BLaER1 treated with 17β-estradiol and CSF1 and Interleukin-3, amounts not matched to agents 10 nM and 100 nM (cell line): Measurements from ENCODE around the gene CPB1.
A peak's percentile ranks its signal among the peaks of the same experiment; 100 is the strongest.
"Not testable (repeated sequence)": the region's sequence is repeated elsewhere in the genome, so short reads cannot be mapped to it uniquely, and the experiment has no call there.

Experiments used
- H3K27ac ChIP-seq, 11 experiments: shearing (Covaris generic); formaldehyde crosslinking; 2 replicates each; pipeline ENCODE4 v1.8.1; 2022
- H3K27me3 ChIP-seq, 11 experiments: shearing (Covaris generic); formaldehyde crosslinking; 2 replicates each; pipeline ENCODE4 v1.8.1; 2022
- H3K36me3 ChIP-seq, 11 experiments: shearing (Covaris generic); formaldehyde crosslinking; 2 replicates each; pipeline ENCODE4 v1.8.1; 2022
- H3K4me1 ChIP-seq, 10 experiments: shearing (Covaris generic); formaldehyde crosslinking; 2 replicates each; pipeline ENCODE4 v1.8.1; 2022
- H3K4me2 ChIP-seq, 11 experiments: shearing (Covaris generic); formaldehyde crosslinking; 2 replicates each; pipeline ENCODE4 v1.8.1; 2022
- H3K4me3 ChIP-seq, 10 experiments: shearing (Covaris generic); formaldehyde crosslinking; 2 replicates each; pipeline ENCODE4 v1.8.1; 2022
- H3K9ac ChIP-seq, 11 experiments: shearing (Covaris generic); formaldehyde crosslinking; 2 replicates each; pipeline ENCODE4 v1.8.1; 2022
- H3K9me3 ChIP-seq, 11 experiments: shearing (Covaris generic); formaldehyde crosslinking; replicated peaks in 1 of 11; 2 replicates each; pipeline ENCODE4 v1.8.1; 2022
- H4K20me1 ChIP-seq, 11 experiments: shearing (Covaris generic); formaldehyde crosslinking; 2 replicates each; pipeline ENCODE4 v1.8.1; 2022
- Cebpa-rat ChIP-seq, 11 experiments: shearing (Covaris generic); IDR thresholded peaks; 2 replicates each; pipeline ENCODE4 v1.8.1; 2022

Gene CPB1

GRCh38 chr3:148827585-148827984, at the start of gene CPB1:
Gene CPB1, plus strand, starts transcription at chr3:148827811. Its CDS starts 13 bp downstream, at chr3:148827824.
- no peak for TF ChIP-seq Cebpa-rat (IDR thresholded peaks at IDR 0.05)
- Histone ChIP-seq H3K9me3 (no peaks in the 10 kb centered on the region), H3K27me3 (no peaks in the 10 kb centered on the region), H3K9ac (no peak within 1 kb of the TSS), H4K20me1 (no peaks in the 10 kb centered on the region), H3K4me3 (no peak within 1 kb of the TSS), H3K4me1 (no peaks in the 10 kb centered on the region), H3K27ac (no peak within 1 kb of the TSS), H3K36me3 (no peaks in the 10 kb centered on the region), H3K4me2 (no peak within 1 kb of the TSS)

DNA sequence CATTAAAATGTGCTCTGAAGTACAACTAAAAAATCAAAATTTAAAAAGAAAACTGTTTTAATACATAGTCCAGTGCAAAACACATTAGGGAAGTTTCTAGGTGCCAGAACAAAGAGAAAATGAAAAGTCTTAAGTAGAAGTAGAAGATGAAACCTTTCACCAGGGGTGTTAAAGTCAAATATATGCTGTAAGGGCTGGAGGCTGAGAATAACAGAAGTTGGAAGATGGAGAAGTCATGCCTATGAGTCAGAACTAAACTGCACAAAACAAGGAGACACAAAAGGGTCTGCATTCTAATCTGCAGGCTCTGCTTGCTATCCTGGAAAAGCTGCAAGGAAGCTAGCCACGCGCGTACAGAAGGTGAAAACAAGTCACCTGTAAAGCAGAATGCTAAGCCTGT, 48.7 kb upstream of the CPB1 start:
- Histone ChIP-seq H3K4me2 (peak overlapping the region in 2 of 11 experiments; percentile 10 to 74; a peak in 4 of 22 replicates), H3K36me3 (no peaks in the 10 kb centered on the region), H3K27me3 (no peaks in the 10 kb centered on the region), H3K4me3 (no peak overlapping the region), H4K20me1 (no peaks in the 10 kb centered on the region), H3K9ac (no peak overlapping the region), H3K4me1 (peaks cover 0 to 13% (median 0%) of the 10 kb centered on the region in 10 experiments; a peak in 4 of 20 replicates), H3K9me3 (no peaks in the 10 kb centered on the region), H3K27ac (no peak overlapping the region; a peak in 1 of 22 replicates)
- no peak for TF ChIP-seq Cebpa-rat (IDR thresholded peaks at IDR 0.05)

- peaks cover 0 to 44% (median 0%) of the 10 kb centered on the region in 10 experiments; a peak in 4 of 20 replicates for H3K4me1 ChIP-seq
- peak overlapping the region in 2 of 11 experiments; percentile 20 to 46; a peak in 1 of 22 replicates for H3K27ac ChIP-seq
- H3K4me2 ChIP-seq: peak overlapping the region in 3 of 11 experiments; percentile 18 to 53 (median 41); a peak in 3 of 22 replicates
- not testable (repeated sequence) for H3K36me3 ChIP-seq, H3K4me3 ChIP-seq, H4K20me1 ChIP-seq, H3K9me3 ChIP-seq, H3K9ac ChIP-seq, H3K27me3 ChIP-seq
Observed at GRCh38 chr3:148785026-148785425, 42.6 kb upstream of the CPB1 start.

- not testable (repeated sequence) for H4K20me1 ChIP-seq, H3K4me3 ChIP-seq, H3K36me3 ChIP-seq, H3K9ac ChIP-seq, H3K9me3 ChIP-seq, H3K27ac ChIP-seq, H3K27me3 ChIP-seq
- Histone ChIP-seq H3K4me1 (peaks cover 0 to 53% (median 0%) of the 10 kb centered on the region in 10 experiments; a peak in 5 of 20 replicates), H3K4me2 (peak overlapping the region in 1 of 11 experiments; percentile 57; a peak in 2 of 22 replicates)
Observed at GRCh38 chr3:148786159-148786558, 41.5 kb upstream of the CPB1 start.

DNA sequence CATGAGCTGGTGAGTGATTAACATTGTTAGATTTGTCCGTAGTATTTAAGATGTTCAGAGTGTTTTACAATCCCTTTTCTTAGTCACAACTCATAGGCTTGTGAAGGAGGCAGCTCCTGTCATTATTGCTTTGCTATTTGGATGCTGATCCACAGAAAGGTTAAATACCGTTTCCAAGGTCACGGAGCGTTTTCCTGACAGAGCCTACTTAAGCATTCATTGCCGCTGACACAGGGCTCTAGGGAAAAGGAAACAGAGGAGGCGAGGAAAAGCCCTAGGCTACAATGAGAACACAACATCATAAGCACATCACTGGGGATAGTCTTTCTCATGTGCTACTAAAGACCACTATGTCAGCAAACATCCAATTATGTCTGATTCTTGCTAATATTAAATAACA, 38.5 kb upstream of the CPB1 start:
- Histone ChIP-seq H3K4me3 (no peak overlapping the region), H3K4me2 (peak overlapping the region in 2 of 11 experiments; percentile 74 to 80; a peak in 4 of 22 replicates), H3K4me1 (peaks cover 0 to 80% (median 0%) of the 10 kb centered on the region in 10 experiments; a peak in 5 of 20 replicates), H4K20me1 (no peaks in the 10 kb centered on the region), H3K9me3 (peaks cover 0 to 3% (median 0%) of the 10 kb centered on the region in 11 experiments; a peak in 1 of 22 replicates), H3K9ac (no peak overlapping the region), H3K36me3 (no peaks in the 10 kb centered on the region), H3K27me3 (no peaks in the 10 kb centered on the region), H3K27ac (no peak overlapping the region; a peak in 1 of 22 replicates)
- no peak for TF ChIP-seq Cebpa-rat (IDR thresholded peaks at IDR 0.05)

DNA sequence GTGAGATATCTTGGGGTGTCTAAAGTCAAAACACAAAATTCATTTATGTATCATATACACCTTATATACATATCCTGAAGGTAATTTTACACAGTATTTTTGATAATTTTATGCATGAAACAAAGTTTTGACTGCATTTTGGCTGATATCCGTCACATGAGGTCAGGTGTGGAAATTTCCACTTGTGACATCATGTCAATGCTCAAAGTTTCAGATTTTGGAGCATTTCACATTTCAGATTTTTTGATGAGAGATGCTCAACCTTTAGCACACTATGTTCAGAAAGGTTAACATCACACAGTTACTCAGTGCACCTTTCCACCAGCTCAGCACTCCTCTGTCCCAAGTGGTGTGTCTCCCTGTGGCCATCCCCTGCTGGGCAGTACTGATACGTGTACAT, 37.7 kb upstream of the CPB1 start:
- H3K4me3 ChIP-seq: no peak overlapping the region

DNA sequence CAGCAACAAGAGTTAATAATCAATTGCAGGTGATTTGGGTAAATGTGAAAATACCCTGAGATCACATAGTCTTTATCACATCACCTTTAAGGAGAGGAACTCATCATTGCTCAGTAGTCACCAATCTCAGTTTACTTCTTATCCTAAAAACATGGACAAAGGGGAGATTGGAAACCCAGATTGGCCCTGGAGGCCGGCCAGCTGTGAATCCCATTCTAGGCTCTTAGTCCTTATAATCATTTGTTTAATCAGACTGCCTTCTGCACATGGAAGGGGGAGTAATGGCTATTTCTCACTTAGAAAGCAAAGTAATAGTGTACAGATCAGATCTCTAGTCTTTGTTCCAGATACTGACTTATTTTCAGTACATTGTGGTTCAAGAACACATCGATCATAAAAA, 37.2 kb upstream of the CPB1 start:
- Histone ChIP-seq H3K4me3 (no peak overlapping the region), H3K27ac (peak overlapping the region in 3 of 11 experiments; percentile 73 to 94 (median 91); a peak in 6 of 22 replicates), H3K36me3 (no peaks in the 10 kb centered on the region), H3K9me3 (peaks cover 0 to 3% (median 0%) of the 10 kb centered on the region in 11 experiments; a peak in 1 of 22 replicates), H3K4me2 (peak overlapping the region in 3 of 11 experiments; percentile 20 to 80 (median 74); a peak in 5 of 22 replicates), H3K27me3 (no peaks in the 10 kb centered on the region), H3K4me1 (peaks cover 0 to 75% (median 0%) of the 10 kb centered on the region in 10 experiments; a peak in 5 of 20 replicates), H4K20me1 (no peaks in the 10 kb centered on the region), H3K9ac (peak overlapping the region in 3 of 11 experiments; percentile 46 to 79 (median 68); a peak in 5 of 22 replicates)
- TF ChIP-seq Cebpa-rat (IDR thresholded peaks at IDR 0.05): no peak

More for the DNA sequence above, 37.7 kb upstream of the CPB1 start:
- Histone ChIP-seq H3K4me2 (peak overlapping the region in 2 of 11 experiments; percentile 74 to 80; a peak in 4 of 22 replicates), H3K36me3 (no peaks in the 10 kb centered on the region), H3K4me1 (peaks cover 0 to 78% (median 0%) of the 10 kb centered on the region in 10 experiments; a peak in 5 of 20 replicates), H3K27me3 (no peaks in the 10 kb centered on the region), H3K9me3 (peaks cover 0 to 3% (median 0%) of the 10 kb centered on the region in 11 experiments; a peak in 1 of 22 replicates), H3K27ac (peak overlapping the region in 3 of 11 experiments; percentile 73 to 94 (median 91); a peak in 6 of 22 replicates), H4K20me1 (no peaks in the 10 kb centered on the region), H3K9ac (peak overlapping the region in 1 of 11 experiments; percentile 79; a peak in 1 of 22 replicates)
- no peak for TF ChIP-seq Cebpa-rat (IDR thresholded peaks at IDR 0.05)

DNA sequence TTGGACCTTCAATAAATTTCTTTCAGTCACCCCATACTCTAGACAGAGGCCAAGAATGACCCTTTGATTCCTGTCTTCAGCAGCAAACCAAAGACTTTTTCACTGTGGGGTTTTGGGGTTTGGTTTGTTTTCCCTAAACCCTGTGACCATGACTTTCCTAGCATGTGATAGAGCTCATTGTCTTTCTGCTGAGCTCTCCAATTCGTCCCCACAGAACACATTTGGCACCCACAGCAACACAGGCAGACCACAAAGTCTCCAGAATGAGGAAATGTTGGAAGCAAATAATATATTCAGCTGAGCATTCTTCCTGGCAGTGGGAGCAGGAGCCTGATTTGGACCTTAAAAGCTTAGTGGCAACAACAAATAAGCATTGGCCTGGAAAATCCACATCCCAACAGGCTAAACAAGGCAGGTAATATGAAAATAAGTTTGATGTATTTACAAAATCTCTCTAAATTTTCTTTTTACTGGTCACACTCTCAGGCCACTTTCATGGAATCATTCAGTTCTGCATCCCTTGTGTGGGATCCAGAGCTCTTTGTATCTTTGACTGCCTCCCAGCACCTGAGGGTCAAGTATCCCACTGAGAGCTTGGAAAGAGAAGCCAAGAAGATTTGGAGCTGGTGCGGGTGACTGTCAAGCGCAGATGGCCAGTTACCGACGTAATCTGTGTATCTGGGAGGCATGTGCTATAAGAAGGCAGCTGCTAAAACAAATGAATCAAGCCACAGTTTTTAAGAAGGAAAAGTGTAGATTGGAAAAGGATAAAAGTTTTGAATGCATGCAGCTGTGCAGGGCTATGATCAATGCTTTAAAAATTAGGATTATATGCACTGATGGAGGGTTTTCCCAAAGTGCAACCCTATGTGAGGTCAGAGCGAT, 36.5 kb upstream of the CPB1 start:
- H3K4me3 ChIP-seq: peak overlapping the region in 2 of 10 experiments; percentile 3 to 25; a peak in 1 of 20 replicates
- H4K20me1 ChIP-seq: no peaks in the 10 kb centered on the region
- peak overlapping the region in 3 of 11 experiments; percentile 73 to 94 (median 91); a peak in 6 of 22 replicates for H3K27ac ChIP-seq
- H3K9ac ChIP-seq: peak overlapping the region in 3 of 11 experiments; percentile 46 to 79 (median 68); a peak in 5 of 22 replicates
- H3K4me2 ChIP-seq: peak overlapping the region in 3 of 11 experiments; percentile 20 to 80 (median 74); a peak in 6 of 22 replicates
- H3K27me3 ChIP-seq: no peaks in the 10 kb centered on the region
- H3K4me1 ChIP-seq: peaks cover 0 to 70% (median 0%) of the 10 kb centered on the region in 10 experiments; a peak in 5 of 20 replicates
- no peak for TF ChIP-seq Cebpa-rat (IDR thresholded peaks at IDR 0.05)
- H3K36me3 ChIP-seq: no peaks in the 10 kb centered on the region
- peaks cover 0 to 3% (median 0%) of the 10 kb centered on the region in 11 experiments; a peak in 1 of 22 replicates for H3K9me3 ChIP-seq

DNA sequence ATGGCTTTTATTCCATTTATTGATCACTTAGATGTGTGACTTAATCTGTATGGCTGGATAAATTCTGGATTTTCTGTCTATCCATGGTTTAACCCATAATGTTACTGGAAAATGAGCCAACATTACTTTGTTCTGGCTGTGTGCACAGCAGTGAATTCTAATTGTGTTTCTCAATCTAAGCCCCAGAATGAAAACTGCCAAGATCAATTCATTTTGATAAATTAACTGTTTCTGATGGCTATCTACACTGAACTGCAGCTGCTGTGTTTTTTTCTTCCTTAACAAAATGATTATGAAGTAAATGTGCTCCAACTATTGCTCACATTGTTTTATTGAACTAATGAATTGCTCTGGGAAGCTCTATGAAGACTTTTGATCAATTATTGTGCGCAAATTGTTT, 35.7 kb upstream of the CPB1 start:
- no peak for TF ChIP-seq Cebpa-rat (IDR thresholded peaks at IDR 0.05)
- H3K4me1 ChIP-seq: peaks cover 0 to 64% (median 0%) of the 10 kb centered on the region in 10 experiments; a peak in 5 of 20 replicates
- H3K4me2 ChIP-seq: peak overlapping the region in 2 of 11 experiments; percentile 74 to 80; a peak in 4 of 22 replicates

More for the DNA sequence above, 35.7 kb upstream of the CPB1 start:
- peak overlapping the region in 2 of 10 experiments; percentile 3 to 25; a peak in 1 of 20 replicates for H3K4me3 ChIP-seq
- H3K27me3 ChIP-seq: no peaks in the 10 kb centered on the region
- H3K27ac ChIP-seq: peak overlapping the region in 2 of 11 experiments; percentile 91 to 94; a peak in 2 of 22 replicates
- H3K9ac ChIP-seq: peak overlapping the region in 1 of 11 experiments; percentile 79; a peak in 1 of 22 replicates
- H4K20me1 ChIP-seq: no peaks in the 10 kb centered on the region
- H3K9me3 ChIP-seq: no peaks in the 10 kb centered on the region
- H3K36me3 ChIP-seq: no peaks in the 10 kb centered on the region
